Glutamatergic neuron (in vitro differentiated cells): Measurements from ENCODE around the gene ARMH2. TPM values are rescaled to one million over a fixed set of nuclear protein-coding genes. Genes with fewer than 3 reads are reported as not detected.

Source experiments
- DNase-seq: peaks from one replicate; pipeline ENCODE4 v3.0.0; 2022
- H3K27ac Mint-ChIP-seq: one replicate; pipeline ENCODE4 v1.8.0; 2020; ENCODE audit warnings: mild to moderate bottlenecking, mixed read lengths, inconsistent platforms; ENCODE audit not compliant: unreplicated experiment
- H3K27me3 Mint-ChIP-seq: one replicate; pipeline ENCODE4 v1.8.0; 2020; ENCODE audit warnings: mild to moderate bottlenecking, moderate library complexity, mixed read lengths, inconsistent platforms; ENCODE audit not compliant: unreplicated experiment
- H3K36me3 Mint-ChIP-seq: one replicate; pipeline ENCODE4 v1.8.0; 2020; ENCODE audit warnings: mild to moderate bottlenecking, mixed read lengths, inconsistent platforms; ENCODE audit not compliant: unreplicated experiment
- H3K4me1 Mint-ChIP-seq: one replicate; pipeline ENCODE4 v1.8.0; 2020; ENCODE audit warnings: mild to moderate bottlenecking, low read depth, mixed read lengths, inconsistent platforms; ENCODE audit not compliant: unreplicated experiment
- H3K4me3 Mint-ChIP-seq: one replicate; pipeline ENCODE4 v1.8.0; 2020; ENCODE audit warnings: mild to moderate bottlenecking, mixed read lengths, inconsistent platforms; ENCODE audit not compliant: unreplicated experiment
- H3K9me3 Mint-ChIP-seq: one replicate; pipeline ENCODE4 v1.8.0; 2020; ENCODE audit warnings: mild to moderate bottlenecking, moderate library complexity, mixed read lengths, inconsistent platforms; ENCODE audit not compliant: unreplicated experiment
- CTCF ChIP-seq: fragments of 200-600 bp; sonication (generic); IDR thresholded peaks from one replicate; pipeline ENCODE4 v1.5.0; 2021; ENCODE audit not compliant: partially characterized antibody, unreplicated experiment
- total RNA-seq: library from RNA; stranded (reverse); fragmentation: NEBNext Ultra II Directional; extraction: Animal tissue kit (Norgen Biotek cat#: 25700); gene quantifications from one replicate; pipeline ENCODE4 v1.2.1, GENCODE V29; 2021; ENCODE audit not compliant: unreplicated experiment

ARMH2 gene
- total RNA-seq, 1 donor from 2014 or later = 0.54 TPM

GRCh38 chr6:24833711-24834386 is 35.1 kb upstream of the ARMH2 start:
- Mint-ChIP-seq H3K9me3 (no peaks in the 10 kb centered on the region), H3K36me3 (no peaks in the 10 kb centered on the region), H3K4me3 (no peak overlapping the region), H3K27me3 (no peaks in the 10 kb centered on the region), H3K4me1 (no peaks in the 10 kb centered on the region), H3K27ac (no peak overlapping the region)
- no peak for DNase-seq
- TF ChIP-seq CTCF = no peak

- H3K27me3 Mint-ChIP-seq = no peaks in the 10 kb centered on the region
- no peaks in the 10 kb centered on the region for H3K4me1 Mint-ChIP-seq
- DNase-seq = no peak
- H3K27ac Mint-ChIP-seq = no peak overlapping the region
- H3K9me3 Mint-ChIP-seq = no peaks in the 10 kb centered on the region
- no peaks in the 10 kb centered on the region for H3K36me3 Mint-ChIP-seq
- no peak for TF ChIP-seq CTCF
- H3K4me3 Mint-ChIP-seq = no peak overlapping the region
Observed at GRCh38 chr6:24832794-24833193, 34.1 kb upstream of the ARMH2 start.

- Mint-ChIP-seq H3K27me3 (no peaks in the 10 kb centered on the region), H3K4me3 (no peak overlapping the region), H3K4me1 (no peaks in the 10 kb centered on the region), H3K36me3 (no peaks in the 10 kb centered on the region), H3K9me3 (no peaks in the 10 kb centered on the region), H3K27ac (no peak overlapping the region)
- no peak for DNase-seq
- TF ChIP-seq CTCF = no peak
Observed at GRCh38 chr6:24831771-24832716, 33.3 kb upstream of the ARMH2 start.

GRCh38 chr6:24829657-24830056 is 30.9 kb upstream of the ARMH2 start:
- Mint-ChIP-seq H3K4me1 (no peaks in the 10 kb centered on the region), H3K4me3 (no peak overlapping the region), H3K27ac (no peak overlapping the region), H3K9me3 (no peaks in the 10 kb centered on the region), H3K36me3 (no peaks in the 10 kb centered on the region), H3K27me3 (no peaks in the 10 kb centered on the region)
- no peak for TF ChIP-seq CTCF
- no peak for DNase-seq

- no peak for TF ChIP-seq CTCF
- no peaks in the 10 kb centered on the region for H3K4me1 Mint-ChIP-seq
- H3K9me3 Mint-ChIP-seq = no peaks in the 10 kb centered on the region
Observed at GRCh38 chr6:24827970-24828369, 29.3 kb upstream of the ARMH2 start.

More at GRCh38 chr6:24827970-24828369, 29.3 kb upstream of the ARMH2 start:
- Mint-ChIP-seq H3K27me3 (no peaks in the 10 kb centered on the region), H3K36me3 (peaks cover 4% of the 10 kb centered on the region), H3K27ac (no peak overlapping the region), H3K4me3 (no peak overlapping the region)
- DNase-seq = no peak
